ENCODE data around the gene FAM90A1.
"Not testable (repeated sequence)": the region's sequence is repeated elsewhere in the genome, so short reads cannot be mapped to it uniquely, and the experiment has no call there.

FAM90A1 gene

GRCh38 chr12:8226355-8226754, 1.1 kb downstream of the FAM90A1 start:
- H3K27me3 ChIP-seq (ENCODE audit: insufficient read depth, low read length, poor library complexity) = no peaks in the 10 kb centered on the region
- no peaks in the 10 kb centered on the region; the same call in 1 of the 2 replicates for H3K4me1 ChIP-seq (ENCODE audit: insufficient read depth, low read length)
- DNase-seq = no peak
- H3K9me3 ChIP-seq (ENCODE audit: insufficient read depth, low read length, severe bottlenecking) = no peaks in the 10 kb centered on the region
- no peak overlapping the region for H3K27ac ChIP-seq (ENCODE audit: low read length)
- H2AFZ ChIP-seq (ENCODE audit: low read depth, low read length) = no peak overlapping the region
- no peak overlapping the region for H3K4me2 ChIP-seq (ENCODE audit: insufficient read depth, low read length)
- no peak overlapping the region for H3K4me3 ChIP-seq (ENCODE audit: low read depth in 1 of 2, low read length in 2 of 2)
- no peaks in the 10 kb centered on the region for H3K36me3 ChIP-seq (ENCODE audit: insufficient read depth, low read length)
- no peaks in the 10 kb centered on the region for H3K79me2 ChIP-seq (ENCODE audit: insufficient read depth, low read length)
- no peak overlapping the region for H3K9ac ChIP-seq (ENCODE audit: low read depth, low read length)
- TF ChIP-seq EZH2 (IDR thresholded peaks at IDR 0.05; ENCODE audit: borderline replicate concordance, low read depth, low read length, severe bottlenecking) (no peak), CTCF (IDR thresholded peaks at IDR 0.05; ENCODE audit: borderline replicate concordance, extremely low read depth, low read length, poor library complexity, severe bottlenecking) (no peak)
- no peak for ATAC-seq (ENCODE audit: insufficient read depth, low read depth)
- H4K20me1 ChIP-seq (ENCODE audit: insufficient read depth, low read length) = no peaks in the 10 kb centered on the region

- H3K4me1 ChIP-seq (ENCODE audit: insufficient read depth, low read length); DNase-seq: not testable (repeated sequence)
Measured at GRCh38 chr12:8224782-8225181, 2.6 kb downstream of the FAM90A1 start.

GRCh38 chr12:8223646-8224045, 3.8 kb downstream of the FAM90A1 start:
- not testable (repeated sequence) for H3K4me2 ChIP-seq (ENCODE audit: insufficient read depth, low read length); H3K27me3 ChIP-seq (ENCODE audit: insufficient read depth, low read length, poor library complexity); H3K9me3 ChIP-seq (ENCODE audit: insufficient read depth, low read length, severe bottlenecking); H4K20me1 ChIP-seq (ENCODE audit: insufficient read depth, low read length); H3K9ac ChIP-seq (ENCODE audit: low read depth, low read length); H3K4me3 ChIP-seq (ENCODE audit: low read depth in 1 of 2, low read length in 2 of 2); H3K79me2 ChIP-seq (ENCODE audit: insufficient read depth, low read length); H3K4me1 ChIP-seq (ENCODE audit: insufficient read depth, low read length); DNase-seq; H3K36me3 ChIP-seq (ENCODE audit: insufficient read depth, low read length); H3K27ac ChIP-seq (ENCODE audit: low read length); ATAC-seq (ENCODE audit: insufficient read depth, low read depth); H2AFZ ChIP-seq (ENCODE audit: low read depth, low read length)

More at GRCh38 chr12:8224782-8225181, 2.6 kb downstream of the FAM90A1 start:
- not testable (repeated sequence) for H3K4me3 ChIP-seq (ENCODE audit: low read depth in 1 of 2, low read length in 2 of 2); H3K79me2 ChIP-seq (ENCODE audit: insufficient read depth, low read length); H3K27me3 ChIP-seq (ENCODE audit: insufficient read depth, low read length, poor library complexity); H3K9ac ChIP-seq (ENCODE audit: low read depth, low read length); H2AFZ ChIP-seq (ENCODE audit: low read depth, low read length); ATAC-seq (ENCODE audit: insufficient read depth, low read depth); H4K20me1 ChIP-seq (ENCODE audit: insufficient read depth, low read length); H3K4me2 ChIP-seq (ENCODE audit: insufficient read depth, low read length); H3K27ac ChIP-seq (ENCODE audit: low read length); H3K9me3 ChIP-seq (ENCODE audit: insufficient read depth, low read length, severe bottlenecking); H3K36me3 ChIP-seq (ENCODE audit: insufficient read depth, low read length)

GRCh38 chr12:8222303-8222702, 5.1 kb downstream of the FAM90A1 start:
- DNase-seq; ATAC-seq (ENCODE audit: insufficient read depth, low read depth); H3K9ac ChIP-seq (ENCODE audit: low read depth, low read length); H3K9me3 ChIP-seq (ENCODE audit: insufficient read depth, low read length, severe bottlenecking); H3K4me1 ChIP-seq (ENCODE audit: insufficient read depth, low read length); H3K4me2 ChIP-seq (ENCODE audit: insufficient read depth, low read length); H3K27me3 ChIP-seq (ENCODE audit: insufficient read depth, low read length, poor library complexity); H3K79me2 ChIP-seq (ENCODE audit: insufficient read depth, low read length); H3K27ac ChIP-seq (ENCODE audit: low read length); H4K20me1 ChIP-seq (ENCODE audit: insufficient read depth, low read length); H3K36me3 ChIP-seq (ENCODE audit: insufficient read depth, low read length); H2AFZ ChIP-seq (ENCODE audit: low read depth, low read length); H3K4me3 ChIP-seq (ENCODE audit: low read depth in 1 of 2, low read length in 2 of 2): not testable (repeated sequence)

- H3K9me3 ChIP-seq (ENCODE audit: insufficient read depth, low read length, severe bottlenecking); H3K36me3 ChIP-seq (ENCODE audit: insufficient read depth, low read length); H3K27me3 ChIP-seq (ENCODE audit: insufficient read depth, low read length, poor library complexity); DNase-seq; H3K4me3 ChIP-seq (ENCODE audit: low read depth in 1 of 2, low read length in 2 of 2); H3K4me2 ChIP-seq (ENCODE audit: insufficient read depth, low read length); H3K9ac ChIP-seq (ENCODE audit: low read depth, low read length); H2AFZ ChIP-seq (ENCODE audit: low read depth, low read length); H3K4me1 ChIP-seq (ENCODE audit: insufficient read depth, low read length); H3K79me2 ChIP-seq (ENCODE audit: insufficient read depth, low read length); H3K27ac ChIP-seq (ENCODE audit: low read length); ATAC-seq (ENCODE audit: insufficient read depth, low read depth); H4K20me1 ChIP-seq (ENCODE audit: insufficient read depth, low read length): not testable (repeated sequence)
Measured at GRCh38 chr12:8221844-8222243, 5.6 kb downstream of the FAM90A1 start.

- not testable (repeated sequence) for H3K9ac ChIP-seq (ENCODE audit: low read depth, low read length); H4K20me1 ChIP-seq (ENCODE audit: insufficient read depth, low read length); H3K4me2 ChIP-seq (ENCODE audit: insufficient read depth, low read length); H3K4me1 ChIP-seq (ENCODE audit: insufficient read depth, low read length); H3K36me3 ChIP-seq (ENCODE audit: insufficient read depth, low read length); H3K27ac ChIP-seq (ENCODE audit: low read length); ATAC-seq (ENCODE audit: insufficient read depth, low read depth); H3K79me2 ChIP-seq (ENCODE audit: insufficient read depth, low read length); DNase-seq; H3K4me3 ChIP-seq (ENCODE audit: low read depth in 1 of 2, low read length in 2 of 2); H3K27me3 ChIP-seq (ENCODE audit: insufficient read depth, low read length, poor library complexity); H2AFZ ChIP-seq (ENCODE audit: low read depth, low read length); H3K9me3 ChIP-seq (ENCODE audit: insufficient read depth, low read length, severe bottlenecking)
Measured at GRCh38 chr12:8221375-8221774, 6.0 kb downstream of the FAM90A1 start.

GRCh38 chr12:8218711-8219382, 8.6 kb downstream of the FAM90A1 start:
- H3K79me2 ChIP-seq (ENCODE audit: insufficient read depth, low read length); H3K4me1 ChIP-seq (ENCODE audit: insufficient read depth, low read length); H3K36me3 ChIP-seq (ENCODE audit: insufficient read depth, low read length); H3K9ac ChIP-seq (ENCODE audit: low read depth, low read length); H3K9me3 ChIP-seq (ENCODE audit: insufficient read depth, low read length, severe bottlenecking); H3K27me3 ChIP-seq (ENCODE audit: insufficient read depth, low read length, poor library complexity); ATAC-seq (ENCODE audit: insufficient read depth, low read depth); H4K20me1 ChIP-seq (ENCODE audit: insufficient read depth, low read length); H3K4me2 ChIP-seq (ENCODE audit: insufficient read depth, low read length); DNase-seq; H3K27ac ChIP-seq (ENCODE audit: low read length); H2AFZ ChIP-seq (ENCODE audit: low read depth, low read length); H3K4me3 ChIP-seq (ENCODE audit: low read depth in 1 of 2, low read length in 2 of 2): not testable (repeated sequence)

All from DND-41 (cell line).